SK-N-MC (cell line): ENCODE results near the gene MKX.

ENCODE experiments used
- DNase-seq: peaks from one replicate; pipeline ENCODE4 v3.0.0-alpha.2; 2011; ENCODE audit warnings: low read depth, low spot score
- H3K27ac ChIP-seq: fragments of 200-600 bp; sonication (generic); 2 replicates; pipeline ENCODE4 v1.5.1; 2016; ENCODE audit warnings: mixed run types
- H3K36me3 ChIP-seq: fragments of 200-600 bp; sonication (generic); 2 replicates; pipeline ENCODE4 v1.6.1; 2017; ENCODE audit warnings: antibody characterized with exemption, low read length, mixed read lengths; ENCODE audit not compliant: insufficient read depth
- H3K4me3 ChIP-seq: fragments of 200-600 bp; sonication (generic); 2 replicates; pipeline ENCODE4 v1.5.1; 2016
- H3K9ac ChIP-seq: fragments of 200-600 bp; sonication (generic); 2 replicates; pipeline ENCODE4 v1.8.0; 2017; ENCODE audit warnings: mixed run types, mixed read lengths; ENCODE audit not compliant: insufficient read length
- H3K9me3 ChIP-seq: fragments of 200-600 bp; sonication (generic); 2 replicates; pipeline ENCODE4 v1.6.1; 2017; ENCODE audit warnings: low read depth, mild to moderate bottlenecking, antibody characterized with exemption, low read length, moderate library complexity, mixed read lengths
- EZH2 ChIP-seq: fragments of 200-600 bp; sonication (generic); IDR thresholded peaks from one replicate; pipeline ENCODE4 v1.6.1; 2017; ENCODE audit warnings: antibody characterized with exemption
- FOXP2 ChIP-seq: optimal IDR thresholded peaks from 2 replicates; pipeline ENCODE3; 2011; ENCODE audit warnings: mild to moderate bottlenecking, moderate library complexity; ENCODE audit not compliant: insufficient read depth; ENCODE audit errors: extremely low read length, control extremely low read depth
- POLR2AphosphoS5 ChIP-seq: IDR thresholded peaks from 2 replicates; pipeline ENCODE4 v1.6.1; 2012; ENCODE audit warnings: mild to moderate bottlenecking, low read depth, low read length, borderline replicate concordance

The MKX gene

GRCh38 chr10:27770181-27770580 is 24.6 kb upstream of the MKX start:
- Histone ChIP-seq H3K9me3 (no peaks in the 10 kb centered on the region), H3K36me3 (no peaks in the 10 kb centered on the region), H3K9ac (no peak overlapping the region), H3K27ac (no peak overlapping the region), H3K4me3 (no peak overlapping the region)
- no peak for DNase-seq
- TF ChIP-seq FOXP2, result no peak
- no peak for TF ChIP-seq EZH2
- TF ChIP-seq POLR2AphosphoS5, result no peak

GRCh38 chr10:27760867-27761266 is 15.2 kb upstream of the MKX start:
- no peaks in the 10 kb centered on the region for H3K36me3 ChIP-seq
- H3K9me3 ChIP-seq, result no peaks in the 10 kb centered on the region
- H3K27ac ChIP-seq, result no peak overlapping the region
- no peak overlapping the region for H3K4me3 ChIP-seq
- DNase-seq, result no peak
- no peak overlapping the region for H3K9ac ChIP-seq
- TF ChIP-seq POLR2AphosphoS5 (no peak), FOXP2 (no peak), EZH2 (no peak)

- Histone ChIP-seq H3K9ac (no peak overlapping the region), H3K27ac (no peak overlapping the region), H3K9me3 (no peaks in the 10 kb centered on the region), H3K36me3 (no peaks in the 10 kb centered on the region), H3K4me3 (no peak overlapping the region)
- DNase-seq, result no peak
- TF ChIP-seq FOXP2, result no peak
- TF ChIP-seq POLR2AphosphoS5, result no peak
- TF ChIP-seq EZH2, result no peak
Observed at GRCh38 chr10:27759483-27760272, 14.1 kb upstream of the MKX start.

GRCh38 chr10:27752673-27753237 is 7.1 kb upstream of the MKX start:
- H3K9ac ChIP-seq, result no peak overlapping the region
- H3K36me3 ChIP-seq, result no peaks in the 10 kb centered on the region
- no peak for DNase-seq
- no peaks in the 10 kb centered on the region for H3K9me3 ChIP-seq
- H3K4me3 ChIP-seq, result no peak overlapping the region
- no peak overlapping the region for H3K27ac ChIP-seq
- TF ChIP-seq EZH2 (no peak), POLR2AphosphoS5 (no peak), FOXP2 (no peak)

GRCh38 chr10:27748601-27749000 is 3.0 kb upstream of the MKX start:
- Histone ChIP-seq H3K9ac (no peak overlapping the region), H3K4me3 (no peak overlapping the region), H3K9me3 (no peaks in the 10 kb centered on the region), H3K36me3 (no peaks in the 10 kb centered on the region), H3K27ac (no peak overlapping the region)
- no peak for DNase-seq
- TF ChIP-seq EZH2 (no peak), FOXP2 (no peak), POLR2AphosphoS5 (no peak)

- Histone ChIP-seq H3K9me3 (no peaks in the 10 kb centered on the region), H3K27ac (no peak overlapping the region), H3K9ac (no peak overlapping the region), H3K4me3 (no peak overlapping the region), H3K36me3 (no peaks in the 10 kb centered on the region)
- no peak for TF ChIP-seq POLR2AphosphoS5
- no peak for DNase-seq
Observed at GRCh38 chr10:27747096-27747451, 1.5 kb upstream of the MKX start.

GRCh38 chr10:27746397-27747095 is 927 bp upstream of the MKX start:
- H3K9me3 ChIP-seq, result no peaks in the 10 kb centered on the region
- no peak overlapping the region for H3K4me3 ChIP-seq
- TF ChIP-seq FOXP2 (no peak), POLR2AphosphoS5 (no peak), EZH2 (no peak)
- H3K27ac ChIP-seq, result no peak overlapping the region
- H3K9ac ChIP-seq, result no peak overlapping the region
- no peaks in the 10 kb centered on the region for H3K36me3 ChIP-seq
- DNase-seq, result no peak

GRCh38 chr10:27744802-27745731 is 552 bp downstream of the MKX start:
- DNase-seq, result no peak
- Histone ChIP-seq H3K27ac (no peak overlapping the region), H3K9ac (no peak overlapping the region), H3K36me3 (no peaks in the 10 kb centered on the region), H3K9me3 (no peaks in the 10 kb centered on the region), H3K4me3 (peak overlapping the region; percentile 82)
- no peak for TF ChIP-seq POLR2AphosphoS5
- no peak for TF ChIP-seq FOXP2
- no peak for TF ChIP-seq EZH2
